Measurements from ENCODE around the gene MAP3K3.

MAP3K3 gene
- 44.6 to 186 reads per million in 2 experiments for total RNA-seq

GRCh38 chr17:63621684-63622573 lies at the start of gene MAP3K3:
Gene MAP3K3, plus strand, starts transcription at chr17:63622417. Its CDS starts 343 bp downstream, at chr17:63622760.
- DNase-seq (ENCODE audit: low read depth): peak; percentile 96

- no peak for DNase-seq (ENCODE audit: low read depth)
Measured at GRCh38 chr17:63573634-63574033, 48.6 kb upstream of the MAP3K3 start.

DNA sequence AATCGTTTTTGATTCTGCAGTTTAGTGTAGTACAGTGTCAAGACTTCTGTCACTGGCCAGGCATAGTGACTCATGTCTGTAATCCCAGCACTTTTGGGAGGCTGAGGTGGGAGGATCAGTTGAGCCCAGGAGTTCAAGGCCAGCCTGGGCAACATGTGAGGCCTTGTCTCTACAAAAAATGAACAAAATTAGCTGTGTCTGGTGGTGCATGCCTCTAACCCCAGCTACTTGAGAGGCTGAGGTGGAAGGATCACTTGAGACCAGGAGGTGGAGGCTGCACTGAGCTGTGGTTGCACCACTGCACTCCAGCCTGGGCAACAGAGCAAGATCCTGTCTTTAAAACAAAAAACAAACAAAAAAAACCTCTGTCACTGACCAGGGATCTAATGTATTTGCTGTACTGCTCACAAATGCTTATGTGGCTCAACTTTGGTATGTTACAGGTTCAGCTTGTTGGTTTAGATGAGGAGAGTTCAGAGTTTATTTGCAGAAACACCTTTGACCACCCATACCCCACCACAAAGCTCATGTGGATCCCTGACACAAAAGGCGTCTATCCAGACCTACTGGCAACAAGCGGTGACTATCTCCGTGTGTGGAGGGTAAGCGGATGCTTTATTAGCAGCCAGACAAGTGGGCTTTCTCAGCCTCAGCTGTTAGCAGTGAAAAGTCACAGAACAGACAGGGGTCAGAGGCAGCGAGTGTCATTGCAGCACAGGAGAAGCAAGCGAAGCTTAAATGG lies 44.0 kb upstream of the MAP3K3 start:
- DNase-seq (ENCODE audit: low read depth): no peak

DNA sequence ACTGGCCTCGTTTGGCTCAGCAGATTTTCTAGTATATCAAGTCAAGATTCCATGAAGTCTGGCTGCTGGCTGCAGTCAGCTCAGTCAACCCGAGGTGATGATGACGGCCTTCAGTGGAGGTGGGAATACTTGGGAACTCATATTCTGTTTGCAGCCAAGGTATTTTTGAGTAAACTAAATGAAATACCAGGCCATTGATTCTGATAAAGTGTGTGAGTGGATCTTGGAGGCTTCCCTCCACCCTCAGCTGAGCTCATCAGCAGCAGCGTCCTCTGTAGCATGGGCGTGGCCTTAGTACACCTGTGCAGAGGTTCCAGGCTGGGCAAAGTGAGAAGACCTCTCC lies 43.5 kb upstream of the MAP3K3 start:
- no peak for DNase-seq (ENCODE audit: low read depth)

GRCh38 chr17:63579633-63580032 lies 42.6 kb upstream of the MAP3K3 start:
- DNase-seq (ENCODE audit: low read depth): no peak

GRCh38 chr17:63587770-63588169 lies 34.4 kb upstream of the MAP3K3 start:
- DNase-seq (ENCODE audit: low read depth): no peak

DNA sequence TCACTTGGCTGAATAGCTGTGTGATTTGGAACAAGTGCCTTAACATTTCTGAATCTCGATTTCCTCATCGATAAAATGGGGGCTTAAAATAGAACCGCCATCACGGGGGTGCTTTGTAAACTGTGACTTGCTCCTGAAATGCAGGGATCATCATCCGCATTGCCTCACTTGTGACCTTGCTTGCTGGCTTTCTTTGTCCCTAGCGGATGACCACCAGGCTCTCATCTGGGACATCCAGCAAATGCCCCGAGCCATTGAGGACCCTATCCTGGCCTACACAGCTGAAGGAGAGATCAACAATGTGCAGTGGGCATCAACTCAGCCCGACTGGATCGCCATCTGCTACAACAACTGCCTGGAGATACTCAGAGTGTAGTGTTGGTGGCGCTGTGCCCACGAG lies 33.4 kb upstream of the MAP3K3 start:
- no peak for DNase-seq (ENCODE audit: low read depth)

DNA sequence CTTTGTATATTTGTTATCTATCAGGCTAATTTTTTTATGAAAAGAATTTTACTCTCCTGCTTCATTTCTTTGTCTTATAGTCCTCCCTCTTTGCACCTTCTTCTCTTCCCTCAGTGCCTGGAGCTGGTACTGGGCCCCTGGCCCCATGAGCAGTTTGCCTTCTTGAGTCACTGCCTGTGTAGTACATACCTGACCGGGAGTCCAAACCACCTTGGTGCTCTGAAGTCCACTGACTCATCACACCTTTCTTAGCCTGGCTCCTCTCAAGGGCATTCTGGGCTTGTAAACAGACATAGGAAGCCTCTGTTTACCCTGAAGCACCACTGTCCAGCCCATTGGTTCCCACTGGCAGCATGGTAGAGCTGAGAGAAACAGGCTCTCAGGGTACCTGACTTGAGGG lies 32.6 kb upstream of the MAP3K3 start:
- DNase-seq (ENCODE audit: low read depth): no peak

DNA sequence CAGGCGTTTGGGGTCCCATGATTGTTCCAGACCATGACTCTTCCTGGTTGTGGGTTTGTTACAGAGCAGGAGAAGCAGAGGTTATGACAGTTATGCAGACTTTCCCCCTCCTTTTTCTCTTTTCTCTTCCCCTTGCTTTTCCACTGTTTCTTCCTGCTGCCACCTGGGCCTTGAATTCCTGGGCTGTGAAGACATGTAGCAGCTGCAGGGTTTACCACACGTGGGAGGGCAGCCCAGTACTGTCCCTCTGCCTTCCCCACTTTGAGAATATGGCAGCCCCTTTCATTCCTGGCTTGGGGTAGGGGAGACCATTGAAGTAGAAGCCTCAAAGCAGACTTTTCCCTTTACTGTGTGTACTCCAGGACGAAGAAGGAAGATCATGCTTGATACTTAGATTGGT lies 29.4 kb upstream of the MAP3K3 start:
- DNase-seq (ENCODE audit: low read depth): no peak

- no peak for DNase-seq (ENCODE audit: low read depth)
Measured at GRCh38 chr17:63595132-63595531, 27.1 kb upstream of the MAP3K3 start.

DNA sequence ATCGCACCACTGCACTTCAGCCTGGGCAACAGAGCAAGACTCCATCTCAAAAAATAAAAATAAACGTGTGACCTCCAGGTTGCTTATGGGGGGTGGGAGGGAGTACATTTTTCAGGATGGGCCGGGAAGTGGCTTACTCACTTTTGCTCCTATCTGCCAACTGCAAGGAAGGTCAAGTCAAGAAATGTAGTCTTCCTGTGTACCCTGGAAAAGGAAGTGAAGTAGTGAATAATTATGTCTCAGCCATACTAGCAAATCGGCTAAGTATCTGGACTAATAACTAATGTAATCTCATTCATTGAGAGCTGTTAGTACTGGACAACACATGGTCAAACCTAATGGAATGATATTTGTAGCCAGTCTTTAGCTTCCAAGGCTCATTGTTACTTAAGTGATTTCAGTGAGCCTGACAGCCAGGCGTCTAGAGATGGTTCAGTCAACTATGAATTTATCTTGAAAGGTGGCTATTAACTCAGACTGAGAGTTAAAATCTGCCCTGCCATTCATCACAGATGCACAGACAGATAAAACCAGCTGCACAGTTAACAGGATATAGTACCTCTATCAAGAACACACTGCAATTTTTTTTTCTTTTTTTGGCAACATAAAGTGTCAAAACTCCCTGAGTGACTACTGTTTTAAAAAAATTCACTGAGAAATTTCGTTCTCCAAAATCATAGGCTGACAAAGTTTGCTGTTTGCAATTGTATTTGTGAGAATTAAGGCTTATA lies 25.2 kb upstream of the MAP3K3 start:
- no peak for DNase-seq (ENCODE audit: low read depth)

GRCh38 chr17:63598281-63598680 lies 23.9 kb upstream of the MAP3K3 start:
- DNase-seq (ENCODE audit: low read depth): no peak

DNA sequence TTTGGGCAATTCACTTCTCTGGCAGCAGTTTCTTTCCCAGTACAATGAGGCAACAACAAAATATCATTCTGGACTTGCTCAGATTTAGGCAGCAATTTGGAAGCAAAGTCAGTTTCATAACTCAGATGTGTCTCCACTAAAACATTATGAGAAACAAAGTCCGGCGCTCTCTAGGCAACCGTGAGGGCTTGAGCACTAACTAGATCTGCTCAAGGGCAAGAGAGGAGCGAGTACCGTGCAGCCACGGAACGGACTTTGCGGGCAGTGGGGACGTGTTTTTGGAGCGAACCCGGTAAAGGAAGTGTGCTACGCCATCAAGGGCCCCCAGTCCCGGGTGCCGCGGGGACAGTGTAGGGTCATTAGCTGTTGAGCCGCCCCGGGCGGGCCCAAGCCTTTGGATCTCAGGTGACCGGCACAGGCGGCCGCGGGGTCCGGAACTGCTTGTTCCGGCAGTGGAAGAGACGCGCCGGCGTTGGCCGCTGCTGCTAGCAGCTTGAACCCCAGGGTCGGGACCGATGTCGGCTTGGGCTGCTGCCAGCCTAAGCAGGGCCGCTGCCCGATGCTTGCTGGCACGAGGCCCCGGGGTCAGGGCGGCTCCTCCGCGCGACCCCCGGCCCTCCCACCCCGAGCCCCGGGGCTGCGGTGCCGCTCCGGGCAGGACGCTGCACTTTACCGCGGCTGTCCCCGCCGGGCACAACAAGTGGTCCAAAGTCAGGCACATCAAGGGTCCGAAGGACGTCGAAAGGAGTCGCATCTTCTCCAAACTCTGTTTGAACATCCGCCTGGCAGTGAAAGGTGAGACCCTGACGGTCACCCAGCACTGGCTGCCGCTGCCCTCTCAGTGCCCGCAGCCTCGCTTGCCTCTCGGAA lies 21.4 kb upstream of the MAP3K3 start, which contains the start of gene TACO1:
TACO1 (plus strand) TSS at position 327 of the 870 bp plus-strand sequence; CDS start at position 516, 189 bp downstream.
- peak; percentile 57 for DNase-seq (ENCODE audit: low read depth)

GRCh38 chr17:63601439-63602371 lies 20.5 kb upstream of the MAP3K3 start:
- no peak for DNase-seq (ENCODE audit: low read depth)

GRCh38 chr17:63609816-63610573 lies 12.2 kb upstream of the MAP3K3 start:
- no peak for DNase-seq (ENCODE audit: low read depth)

- no peak for DNase-seq (ENCODE audit: low read depth)
Measured at GRCh38 chr17:63610854-63611253, 11.4 kb upstream of the MAP3K3 start.

GRCh38 chr17:63611354-63611753 lies 10.9 kb upstream of the MAP3K3 start:
- DNase-seq (ENCODE audit: low read depth): no peak

DNA sequence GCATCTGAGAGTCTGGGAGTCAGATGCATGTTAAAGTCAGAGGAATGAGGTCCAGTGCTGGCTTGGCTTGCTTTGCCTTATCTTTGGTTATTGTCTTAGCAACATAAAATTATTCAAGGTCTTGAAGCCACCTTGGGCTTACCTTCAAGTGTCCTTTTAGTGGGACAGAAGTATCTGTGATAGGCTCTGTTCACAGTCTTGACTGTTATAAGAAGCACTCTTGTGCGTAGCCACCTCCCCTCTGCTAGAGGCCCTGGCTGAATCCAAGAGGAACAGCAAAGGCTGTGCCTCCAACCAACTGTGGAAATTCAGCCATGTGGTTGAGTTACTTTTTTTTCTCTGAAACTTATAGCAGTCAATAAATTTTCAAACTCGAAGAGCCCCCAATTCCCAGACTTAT lies 8.6 kb upstream of the MAP3K3 start:
- no peak for DNase-seq (ENCODE audit: low read depth)

GRCh38 chr17:63621229-63621683 lies 961 bp upstream of the MAP3K3 start:
- DNase-seq (ENCODE audit: low read depth): no peak
